ENCODE data around the gene DPPA2.

GRCh38 chr3:109356442-109357155 lies 40.3 kb upstream of the DPPA2 start:
- TF ChIP-seq, protein P1, sequence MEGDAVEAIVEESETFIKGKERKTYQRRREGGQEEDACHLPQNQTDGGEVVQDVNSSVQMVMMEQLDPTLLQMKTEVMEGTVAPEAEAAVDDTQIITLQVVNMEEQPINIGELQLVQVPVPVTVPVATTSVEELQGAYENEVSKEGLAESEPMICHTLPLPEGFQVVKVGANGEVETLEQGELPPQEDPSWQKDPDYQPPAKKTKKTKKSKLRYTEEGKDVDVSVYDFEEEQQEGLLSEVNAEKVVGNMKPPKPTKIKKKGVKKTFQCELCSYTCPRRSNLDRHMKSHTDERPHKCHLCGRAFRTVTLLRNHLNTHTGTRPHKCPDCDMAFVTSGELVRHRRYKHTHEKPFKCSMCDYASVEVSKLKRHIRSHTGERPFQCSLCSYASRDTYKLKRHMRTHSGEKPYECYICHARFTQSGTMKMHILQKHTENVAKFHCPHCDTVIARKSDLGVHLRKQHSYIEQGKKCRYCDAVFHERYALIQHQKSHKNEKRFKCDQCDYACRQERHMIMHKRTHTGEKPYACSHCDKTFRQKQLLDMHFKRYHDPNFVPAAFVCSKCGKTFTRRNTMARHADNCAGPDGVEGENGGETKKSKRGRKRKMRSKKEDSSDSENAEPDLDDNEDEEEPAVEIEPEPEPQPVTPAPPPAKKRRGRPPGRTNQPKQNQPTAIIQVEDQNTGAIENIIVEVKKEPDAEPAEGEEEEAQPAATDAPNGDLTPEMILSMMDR (IDR thresholded peaks at IDR 0.05) = no peak
- TF ChIP-seq EP300 (IDR thresholded peaks at IDR 0.05) = no peak
